Activated effector memory CD4-positive, alpha-beta T cell treated with anti-CD3 and anti-CD28 coated beads, Interleukin-2, amount 50 U/mL, for 16 hours (primary cell): ENCODE measurements around the gene EPHB3.

Experiments used
- DNase-seq: peaks from one replicate; pipeline ENCODE4 v3.0.0-alpha.2; 2020

The EPHB3 gene

GRCh38 chr3:184629555-184630160 is 68.1 kb downstream of the EPHB3 start:
- DNase-seq = no peak

GRCh38 chr3:184630861-184631471 is 69.4 kb downstream of the EPHB3 start:
- no peak for DNase-seq

- DNase-seq = no peak
Observed at GRCh38 chr3:184631472-184631861, 69.9 kb downstream of the EPHB3 start.
